Brain pericyte (primary cell): ENCODE data around the gene ZCCHC2.

Source experiments
- DNase-seq: peaks from one replicate; pipeline ENCODE4 v3.0.0-alpha.2; 2012; ENCODE audit warnings: low read depth, low spot score

The ZCCHC2 gene

DNA sequence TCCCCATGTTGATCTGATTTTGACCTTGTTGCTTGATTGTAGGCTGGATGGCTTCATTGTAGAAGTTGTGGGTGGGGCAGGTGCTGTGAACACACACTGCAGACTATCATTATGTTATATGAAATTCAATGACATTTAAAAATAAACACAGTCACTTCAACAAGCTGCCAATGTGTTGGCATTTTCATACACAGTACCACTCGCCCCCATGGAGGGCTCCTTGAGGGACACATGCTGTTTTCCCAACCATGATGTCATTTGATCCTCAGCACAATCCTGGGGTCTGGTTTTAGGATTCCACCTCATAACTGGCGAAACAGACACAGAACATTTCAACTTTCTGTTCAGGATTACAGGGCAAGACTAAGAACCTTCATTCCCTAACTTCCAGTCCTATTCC, 86.9 kb downstream of the ZCCHC2 start:
- DNase-seq: no peak

- no peak for DNase-seq
Observed at GRCh38 chr18:62610351-62610700, 87.5 kb downstream of the ZCCHC2 start.

GRCh38 chr18:62610701-62611411, 88.0 kb downstream of the ZCCHC2 start:
- DNase-seq: no peak

DNA sequence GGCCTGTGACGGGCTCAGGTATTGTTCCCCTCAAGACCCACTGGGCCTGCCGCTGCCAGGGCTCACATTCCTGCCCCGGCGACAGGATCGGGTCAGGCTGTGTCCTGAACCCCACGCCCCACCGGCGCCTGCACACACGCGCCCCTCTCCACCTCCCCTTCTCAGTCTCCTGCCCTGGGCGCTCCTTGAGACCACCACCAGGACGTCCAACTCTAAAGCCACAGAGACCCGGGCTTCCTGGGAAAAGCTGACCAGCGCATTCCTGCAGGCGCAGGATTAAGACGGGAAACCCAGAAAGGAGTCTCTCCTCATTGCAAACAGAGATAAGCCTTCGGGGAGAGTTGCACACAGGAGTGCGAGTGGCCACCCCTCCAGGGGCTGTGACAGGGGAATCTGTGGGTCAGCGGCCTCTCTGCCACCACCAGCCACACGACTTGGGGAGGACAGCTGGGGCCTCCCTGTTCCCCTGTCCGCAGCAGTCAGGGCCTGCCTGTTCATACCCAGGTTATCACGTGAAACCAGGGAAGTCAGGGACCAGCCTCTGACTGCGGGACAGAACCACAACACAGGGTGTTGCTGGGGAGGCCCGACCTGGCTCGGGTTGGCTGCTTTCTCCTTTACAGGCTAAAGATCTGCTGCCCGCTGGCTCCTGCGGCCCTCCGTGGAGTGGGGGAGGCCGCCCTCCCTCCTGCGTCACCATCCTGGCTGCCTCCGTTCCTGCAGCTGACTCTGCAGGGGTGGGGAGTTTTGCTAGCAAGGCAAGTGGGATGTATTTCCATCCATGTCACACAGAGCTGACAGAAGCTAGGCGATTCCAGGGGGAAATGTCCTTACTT, 88.8 kb downstream of the ZCCHC2 start:
- DNase-seq: no peak

- no peak for DNase-seq
Observed at GRCh38 chr18:62612289-62612645, 89.4 kb downstream of the ZCCHC2 start.

DNA sequence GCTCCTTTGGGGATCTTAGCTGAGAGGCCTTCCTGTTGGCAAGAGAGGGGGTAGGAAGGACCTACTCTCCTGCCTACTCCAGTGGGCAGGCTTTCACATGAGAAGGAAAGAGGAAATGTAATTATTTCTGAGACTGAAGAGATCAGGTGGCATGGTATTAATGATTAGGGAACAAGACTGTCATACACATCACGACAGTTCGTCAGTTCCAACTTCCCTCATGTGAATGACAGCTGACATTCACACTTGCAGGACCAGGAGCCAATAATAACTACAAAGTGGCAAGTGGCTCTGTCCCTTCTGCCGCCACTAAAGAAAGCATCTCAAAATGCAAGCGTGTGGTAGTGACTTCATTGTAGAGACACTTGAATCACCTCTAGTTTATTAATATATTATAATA, 90.0 kb downstream of the ZCCHC2 start:
- no peak for DNase-seq

DNA sequence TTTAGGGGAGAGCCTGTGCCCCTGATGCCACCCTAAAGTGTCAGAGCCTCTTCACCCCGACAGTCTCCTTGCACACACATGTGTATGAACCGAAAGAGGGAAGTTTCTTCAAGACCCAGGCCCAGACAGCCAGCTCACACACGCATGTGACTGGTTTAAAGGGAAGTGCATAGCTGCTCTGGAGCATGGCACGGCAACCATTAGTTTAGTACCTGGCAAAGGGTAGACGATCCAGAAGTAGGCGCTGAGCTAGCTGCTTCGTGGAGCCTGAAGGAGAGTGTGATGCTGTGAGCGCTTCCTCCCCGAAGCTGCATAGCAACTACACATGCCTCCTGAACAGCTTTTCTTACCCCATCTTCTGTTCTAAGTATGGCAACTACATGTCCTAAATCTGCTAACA, 91.7 kb downstream of the ZCCHC2 start:
- no peak for DNase-seq

- peak; percentile 47 for DNase-seq
Observed at GRCh38 chr18:62616331-62616805, 93.5 kb downstream of the ZCCHC2 start.

GRCh38 chr18:62617793-62618591, 95.2 kb downstream of the ZCCHC2 start:
- no peak for DNase-seq

GRCh38 chr18:62618735-62619134, 95.9 kb downstream of the ZCCHC2 start:
- no peak for DNase-seq

- no peak for DNase-seq
Observed at GRCh38 chr18:62621546-62621945, 98.7 kb downstream of the ZCCHC2 start.

DNA sequence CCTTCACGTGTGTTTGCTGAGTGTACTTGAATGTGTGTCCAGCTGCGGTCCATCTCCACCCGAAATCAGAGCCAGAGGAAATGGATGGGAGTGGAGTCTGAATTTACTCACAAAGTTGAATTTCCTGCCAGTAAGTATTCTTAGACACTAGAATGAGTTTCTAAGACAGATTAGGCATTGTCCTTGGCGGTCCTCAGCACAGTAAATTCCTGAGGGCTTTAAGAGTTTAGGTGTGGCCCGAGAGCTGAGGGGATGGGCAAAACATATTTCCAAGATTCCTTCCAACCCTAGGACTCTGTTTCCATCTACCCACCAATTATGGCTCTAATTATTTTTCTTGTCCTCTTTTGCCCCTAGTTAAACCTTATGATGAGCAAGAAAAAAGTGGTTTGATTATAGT, 102.2 kb downstream of the ZCCHC2 start:
- DNase-seq: no peak
